Mesendoderm (in vitro differentiated cells): Measurements from ENCODE around the gene RBM19.

Experiments used
- DNase-seq: peaks from one replicate; pipeline ENCODE4 v3.0.0; 2013
- H2AK5ac ChIP-seq: 2 replicates; pipeline ENCODE4 v1.6.1; 2013; ENCODE audit warnings: low read length, inconsistent platforms
- H2BK120ac ChIP-seq: 2 replicates; pipeline ENCODE4 v1.6.1; 2013; ENCODE audit warnings: low read depth, mild to moderate bottlenecking, low read length, moderate library complexity, mixed read lengths
- H2BK15ac ChIP-seq: replicated peaks from 2 replicates; pipeline ENCODE4 v1.6.1; 2013; ENCODE audit warnings: low read depth, mild to moderate bottlenecking, moderate library complexity
- H2BK5ac ChIP-seq: 2 replicates; pipeline ENCODE4 v1.6.1; 2013; ENCODE audit warnings: low read length, inconsistent platforms
- H3K18ac ChIP-seq: 2 replicates; pipeline ENCODE4 v1.6.1; 2013; ENCODE audit warnings: mild to moderate bottlenecking, low read length, mixed read lengths
- H3K23ac ChIP-seq: one replicate; pipeline ENCODE4 v1.6.1; 2013; ENCODE audit warnings: low read length
- H3K27ac ChIP-seq: 2 replicates; pipeline ENCODE4 v1.5.1; 2013; ENCODE audit warnings: low read depth, mild to moderate bottlenecking, inconsistent platforms, low read length, moderate library complexity
- H3K27me3 ChIP-seq: 2 replicates; pipeline ENCODE4 v1.6.1; 2013; ENCODE audit warnings: low read length, control low read depth, mild to moderate bottlenecking, inconsistent platforms; ENCODE audit not compliant: insufficient read depth, poor library complexity
- H3K36me3 ChIP-seq: 2 replicates; pipeline ENCODE4 v1.6.1; 2013; ENCODE audit warnings: low read length, inconsistent platforms; ENCODE audit not compliant: control insufficient read depth, insufficient read depth
- H3K4ac ChIP-seq: one replicate; pipeline ENCODE4 v1.6.1; 2013; ENCODE audit warnings: low read depth, mild to moderate bottlenecking, low read length, moderate library complexity
- H3K4me1 ChIP-seq: 2 replicates; pipeline ENCODE4 v1.6.1; 2013; ENCODE audit warnings: low read depth, low read length, inconsistent platforms; ENCODE audit not compliant: control insufficient read depth
- H3K4me2 ChIP-seq: 2 replicates; pipeline ENCODE4 v1.6.1; 2013; ENCODE audit warnings: low read length
- H3K4me3 ChIP-seq: 2 replicates; pipeline ENCODE4 v1.5.1; 2013; ENCODE audit warnings: mild to moderate bottlenecking, low read length
- H3K56ac ChIP-seq: one replicate; pipeline ENCODE4 v1.6.1; 2013; ENCODE audit warnings: low read length
- H3K79me1 ChIP-seq: 2 replicates; pipeline ENCODE4 v1.6.1; 2013; ENCODE audit warnings: low read length, inconsistent platforms
- H3K79me2 ChIP-seq: 2 replicates; pipeline ENCODE4 v1.6.1; 2013; ENCODE audit warnings: mild to moderate bottlenecking, low read length; ENCODE audit not compliant: control insufficient read depth, insufficient read depth
- H3K9ac ChIP-seq: 2 replicates; pipeline ENCODE4 v1.6.1; 2013; ENCODE audit warnings: low read length, inconsistent platforms
- H4K5ac ChIP-seq: one replicate; pipeline ENCODE4 v1.6.1; 2013; ENCODE audit warnings: low read length
- H4K8ac ChIP-seq: one replicate; pipeline ENCODE4 v1.6.1; 2013; ENCODE audit warnings: low read depth, mild to moderate bottlenecking, control low read depth, low read length, moderate library complexity
- WGBS: extraction: QIAGEN DNeasy Blood & Tissue Kit; methylation state at CpG from one replicate; pipeline ENCODE4 v1.1.7; 2013; ENCODE audit warnings: low lambda C conversion rate, missing lambda C conversion rate; ENCODE audit not compliant: insufficient coverage; ENCODE audit errors: extremely low coverage; 5-methylcytosine and 5-hydroxymethylcytosine counted together

The RBM19 gene

GRCh38 chr12:113857371-113857770 is 108.8 kb downstream of the RBM19 start:
- H3K4ac ChIP-seq, result no peak overlapping the region
- H3K9ac ChIP-seq, result no peak overlapping the region
- H3K27ac ChIP-seq, result no peak overlapping the region
- H2BK15ac ChIP-seq, result no peak overlapping the region
- no peaks in the 10 kb centered on the region for H3K79me1 ChIP-seq
- H2BK120ac ChIP-seq, result no peak overlapping the region
- H3K79me2 ChIP-seq, result no peaks in the 10 kb centered on the region
- no peak overlapping the region for H3K4me2 ChIP-seq
- H3K27me3 ChIP-seq, result no peaks in the 10 kb centered on the region
- H3K56ac ChIP-seq, result no peak overlapping the region
- H4K8ac ChIP-seq, result no peak overlapping the region
- no peak overlapping the region for H4K5ac ChIP-seq
- no peak overlapping the region for H3K18ac ChIP-seq
- H3K4me3 ChIP-seq, result no peak overlapping the region
- H3K4me1 ChIP-seq, result peaks cover 9% of the 10 kb centered on the region
- no peak overlapping the region for H2AK5ac ChIP-seq
- H3K36me3 ChIP-seq, result no peaks in the 10 kb centered on the region
- no CpG with 5 or more reads among the region's 12 CpGs for WGBS
- no peak for DNase-seq
- no peak overlapping the region for H2BK5ac ChIP-seq
- H3K23ac ChIP-seq, result no peak overlapping the region

DNA sequence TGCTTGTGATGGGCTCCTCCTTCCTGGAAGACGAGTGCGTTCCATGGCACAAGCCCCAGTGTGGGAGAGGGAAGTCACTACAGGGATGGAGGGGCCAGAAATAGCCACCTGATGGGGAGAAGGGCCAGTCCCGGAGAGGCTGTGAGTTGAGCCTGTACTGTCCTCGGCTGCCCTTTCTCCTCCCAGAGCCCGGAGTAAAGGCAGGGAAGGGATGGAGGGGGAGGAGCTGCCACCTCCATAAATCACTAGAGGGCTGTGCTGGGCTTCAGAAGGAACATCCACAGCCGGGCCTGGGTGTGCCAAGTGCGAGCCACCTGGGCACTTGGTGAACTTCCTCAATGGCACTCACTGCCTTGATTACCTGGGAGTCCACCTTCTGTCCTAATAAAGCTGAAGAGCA is 110.1 kb downstream of the RBM19 start:
- DNase-seq, result no peak
- Histone ChIP-seq H3K9ac (no peak overlapping the region), H3K18ac (no peak overlapping the region), H2BK5ac (no peak overlapping the region), H3K79me1 (no peaks in the 10 kb centered on the region), H2AK5ac (no peak overlapping the region), H3K4me1 (no peaks in the 10 kb centered on the region), H3K27ac (no peak overlapping the region), H4K8ac (no peak overlapping the region), H2BK120ac (no peak overlapping the region), H3K56ac (no peak overlapping the region), H3K4ac (no peak overlapping the region), H3K36me3 (no peaks in the 10 kb centered on the region), H3K23ac (no peak overlapping the region), H3K27me3 (no peaks in the 10 kb centered on the region), H3K4me2 (no peak overlapping the region), H3K4me3 (no peak overlapping the region), H2BK15ac (no peak overlapping the region), H4K5ac (no peak overlapping the region), H3K79me2 (no peaks in the 10 kb centered on the region)
- WGBS, result no CpG with 5 or more reads among the region's 7 CpGs

DNA sequence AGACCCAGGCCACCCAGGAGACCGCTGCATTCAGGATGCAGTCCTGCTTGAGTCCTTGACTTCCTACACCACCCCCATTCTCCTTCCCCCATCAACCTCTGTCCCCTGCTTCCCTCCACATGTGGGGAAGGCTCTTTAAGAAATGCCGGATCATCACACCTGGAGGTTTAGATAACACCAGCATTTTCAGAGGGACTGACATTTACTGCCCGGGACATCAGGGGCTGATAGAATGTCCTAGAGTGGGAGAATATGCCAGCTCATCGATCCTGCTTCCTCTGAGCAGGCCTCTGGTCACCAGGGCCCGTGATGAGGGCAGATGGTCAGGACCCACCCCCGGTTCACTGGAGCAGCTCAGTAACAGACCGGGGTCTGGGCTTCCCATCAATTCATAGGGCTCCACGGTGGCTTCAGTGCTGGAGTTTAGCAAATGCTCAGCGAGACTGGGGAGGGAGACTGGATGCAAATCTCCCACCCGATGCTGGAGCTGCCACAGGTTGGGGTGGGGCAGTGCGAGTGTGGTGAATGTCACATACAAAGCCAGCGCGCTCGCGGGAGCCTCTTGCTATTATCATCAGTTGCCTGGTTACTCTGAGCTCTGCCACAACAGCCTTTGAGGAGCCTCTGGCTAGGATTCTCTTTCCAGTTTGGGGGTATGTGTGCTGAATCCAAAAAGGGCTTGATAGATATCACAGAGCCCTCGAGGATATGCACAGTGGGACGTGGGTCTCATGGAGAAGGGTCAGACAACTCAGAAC is 111.6 kb downstream of the RBM19 start:
- Histone ChIP-seq H2BK15ac (no peak overlapping the region), H3K4me1 (no peaks in the 10 kb centered on the region)
- WGBS, result no CpG with 5 or more reads among the region's 17 CpGs

GRCh38 chr12:113853491-113853890 is 112.6 kb downstream of the RBM19 start:
- Histone ChIP-seq H3K23ac (no peak overlapping the region), H2BK120ac (no peak overlapping the region), H3K27ac (no peak overlapping the region), H3K27me3 (no peaks in the 10 kb centered on the region), H3K56ac (no peak overlapping the region), H3K18ac (no peak overlapping the region), H3K4me1 (no peaks in the 10 kb centered on the region), H3K79me1 (no peaks in the 10 kb centered on the region), H3K4me3 (no peak overlapping the region), H2BK5ac (no peak overlapping the region), H4K5ac (no peak overlapping the region), H3K4me2 (no peak overlapping the region), H3K79me2 (no peaks in the 10 kb centered on the region), H4K8ac (no peak overlapping the region), H2AK5ac (no peak overlapping the region), H3K4ac (no peak overlapping the region), H2BK15ac (no peak overlapping the region), H3K9ac (no peak overlapping the region), H3K36me3 (no peaks in the 10 kb centered on the region)
- DNase-seq, result no peak
- WGBS, result no CpG with 5 or more reads among the region's 4 CpGs

More for the DNA sequence above, 111.6 kb downstream of the RBM19 start:
- Histone ChIP-seq H2BK120ac (no peak overlapping the region), H3K4me3 (no peak overlapping the region), H3K23ac (no peak overlapping the region), H4K5ac (no peak overlapping the region), H3K4ac (no peak overlapping the region), H3K4me2 (no peak overlapping the region), H3K79me1 (no peaks in the 10 kb centered on the region), H3K27me3 (no peaks in the 10 kb centered on the region), H3K56ac (no peak overlapping the region), H2AK5ac (no peak overlapping the region), H3K18ac (no peak overlapping the region), H4K8ac (no peak overlapping the region), H2BK5ac (no peak overlapping the region), H3K36me3 (no peaks in the 10 kb centered on the region), H3K27ac (no peak overlapping the region), H3K79me2 (no peaks in the 10 kb centered on the region), H3K9ac (no peak overlapping the region)
- DNase-seq, result no peak

DNA sequence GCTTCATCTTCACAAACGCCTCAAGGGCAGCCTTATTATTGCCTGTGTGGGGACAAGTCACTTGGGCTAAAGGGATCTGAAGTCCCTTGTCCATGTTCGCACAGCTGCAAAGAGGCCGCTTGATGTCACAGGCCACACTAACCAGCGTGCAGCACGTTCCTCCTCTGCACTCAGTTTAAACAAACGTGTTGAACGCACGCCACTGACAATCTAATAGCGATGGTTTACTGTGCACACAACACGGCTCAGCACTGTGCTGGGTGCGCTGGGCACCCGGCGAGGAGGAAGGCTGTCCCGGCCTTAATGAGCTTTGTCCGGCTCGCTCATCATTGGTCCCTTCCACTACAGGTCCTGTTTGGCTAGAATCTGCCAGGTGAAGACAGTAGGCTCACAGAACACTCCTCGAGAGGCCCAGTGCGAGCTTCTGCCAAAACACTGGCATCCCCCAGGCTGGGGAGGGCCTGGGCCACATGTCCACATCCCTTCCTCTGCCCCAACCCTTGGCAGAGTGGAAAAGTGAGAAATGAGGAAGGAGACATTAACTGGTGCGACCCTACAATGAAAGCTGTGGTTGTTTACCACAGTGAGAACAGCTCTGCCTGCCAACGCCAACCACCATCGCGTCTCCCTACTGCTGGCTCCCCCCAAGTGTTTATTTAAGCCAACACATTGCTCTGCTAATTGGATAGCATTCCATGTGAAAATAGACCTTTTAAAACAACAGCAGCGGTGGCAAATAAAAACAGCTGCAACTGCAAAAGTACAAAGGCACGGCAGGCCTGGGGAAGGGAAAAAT is 113.2 kb downstream of the RBM19 start:
- Histone ChIP-seq H3K56ac (no peak overlapping the region), H3K23ac (no peak overlapping the region), H3K36me3 (no peaks in the 10 kb centered on the region), H2BK5ac (no peak overlapping the region), H3K4me3 (no peak overlapping the region), H3K27me3 (no peaks in the 10 kb centered on the region), H3K79me2 (no peaks in the 10 kb centered on the region), H3K4ac (no peak overlapping the region), H3K18ac (no peak overlapping the region), H3K9ac (no peak overlapping the region), H2BK120ac (no peak overlapping the region), H3K27ac (no peak overlapping the region), H4K8ac (no peak overlapping the region), H2BK15ac (no peak overlapping the region), H2AK5ac (no peak overlapping the region), H4K5ac (no peak overlapping the region), H3K4me2 (no peak overlapping the region), H3K79me1 (no peaks in the 10 kb centered on the region), H3K4me1 (no peaks in the 10 kb centered on the region)
- no CpG with 5 or more reads among the region's 24 CpGs for WGBS
- no peak for DNase-seq
